Stimulated activated CD4-positive, alpha-beta T cell treated with anti-CD3 and anti-CD28 coated beads, Interleukin-15, amount 100 ng/mL, for 1 hour (primary cell): ENCODE data around the gene ATP8B3.

ENCODE experiments used
- DNase-seq, 2 donors: peaks; one replicate each; pipeline ENCODE4 v3.0.0-alpha.2; 2020; ENCODE audit warnings: low read depth in 1 of 2, low spot score in 1 of 2

Gene ATP8B3

GRCh38 chr19:1816530-1817298 is 4.6 kb upstream of the ATP8B3 start:
- no peak for DNase-seq

- DNase-seq = no peak
Observed at GRCh38 chr19:1815605-1816529, 3.8 kb upstream of the ATP8B3 start.

DNA sequence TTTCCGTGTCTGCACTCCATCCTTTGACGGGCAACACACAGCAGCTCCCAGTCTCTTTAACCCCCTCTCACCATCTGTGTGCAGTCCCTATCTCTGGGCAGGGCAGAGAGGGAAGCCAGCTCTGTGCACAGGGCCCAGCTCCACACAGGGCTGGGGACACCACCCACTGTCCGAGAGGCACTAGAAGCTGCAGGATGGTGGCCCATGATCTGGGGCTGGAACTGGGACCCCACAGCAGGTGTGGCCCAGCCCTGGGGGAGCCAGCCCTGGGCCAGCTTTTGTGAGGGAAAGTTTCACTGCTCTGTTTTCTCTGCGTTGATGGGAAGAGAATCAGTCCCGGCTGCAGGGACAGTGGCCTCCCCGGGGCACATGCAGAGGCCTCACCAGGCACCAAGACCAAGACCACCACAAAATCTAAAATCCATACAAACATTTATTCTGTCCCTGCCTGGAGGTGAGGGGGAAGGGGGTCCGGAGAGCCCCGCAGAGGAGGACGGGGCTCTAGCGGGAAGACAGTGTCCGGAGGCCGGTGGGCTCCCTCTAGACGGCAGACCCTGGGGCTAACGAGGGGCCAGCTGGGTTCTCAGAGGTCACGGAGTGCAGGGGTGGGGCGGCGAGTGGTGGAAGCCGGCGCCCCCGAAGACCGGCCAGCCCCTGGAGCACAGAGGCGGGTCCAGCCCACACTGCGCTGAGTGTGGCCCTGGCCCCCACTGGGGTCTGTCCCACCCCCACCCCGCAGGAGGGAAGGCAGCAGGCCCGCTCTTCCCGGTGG is 2.9 kb upstream of the ATP8B3 start:
- DNase-seq = no peak

GRCh38 chr19:1814391-1814790 is 2.3 kb upstream of the ATP8B3 start:
- DNase-seq = no peak

DNA sequence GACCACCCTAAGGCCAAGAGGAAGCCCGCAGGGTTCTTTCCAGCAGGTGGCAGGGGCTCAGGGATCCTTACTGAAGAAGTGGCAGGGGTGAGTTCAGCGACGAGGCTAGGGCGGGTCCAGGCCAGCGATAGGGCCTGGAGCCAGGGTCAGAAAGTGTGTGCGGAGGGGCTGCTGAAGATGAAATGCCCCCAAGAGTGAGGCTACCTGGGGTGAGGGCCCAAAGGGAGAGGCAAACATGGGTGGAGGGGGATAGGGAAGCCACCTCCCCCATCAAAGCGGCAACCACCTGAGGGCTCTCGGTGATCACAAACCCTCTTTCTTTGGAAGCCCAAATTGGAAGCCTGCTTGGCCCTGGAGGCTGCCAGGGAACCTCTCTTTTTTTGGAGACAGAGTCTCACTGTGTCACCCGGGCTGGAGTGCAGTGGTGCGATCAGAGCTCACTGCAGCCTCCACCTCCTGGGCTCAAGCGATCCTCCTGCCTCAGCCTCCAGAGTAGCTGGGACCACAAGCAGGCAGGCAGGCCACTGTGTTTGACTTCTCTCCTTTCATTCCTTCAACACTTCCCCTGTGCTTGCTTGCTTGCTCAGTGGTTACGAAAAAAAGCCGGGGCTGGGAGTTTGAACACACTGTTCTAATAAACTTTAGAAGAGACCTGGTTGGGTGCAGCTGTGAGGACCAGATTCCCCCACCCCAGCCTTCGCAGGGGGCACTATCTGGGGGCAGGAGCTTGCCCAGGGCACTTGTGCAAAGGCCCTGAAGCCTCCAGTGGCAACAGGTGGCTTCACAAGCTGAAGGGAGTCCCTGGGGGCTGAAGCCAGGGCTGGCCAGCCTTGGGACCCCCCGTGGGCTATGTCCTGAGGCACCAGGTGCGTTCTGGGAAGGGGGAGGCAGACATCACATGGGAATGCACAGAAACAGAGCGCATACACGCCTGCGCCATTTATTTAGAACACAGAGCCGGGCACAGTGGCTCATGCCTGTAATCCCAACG is 1.4 kb upstream of the ATP8B3 start:
- DNase-seq = no peak

- DNase-seq = peak; percentile 59 to 62
Observed at GRCh38 chr19:1812426-1813191, 533 bp upstream of the ATP8B3 start.

DNA sequence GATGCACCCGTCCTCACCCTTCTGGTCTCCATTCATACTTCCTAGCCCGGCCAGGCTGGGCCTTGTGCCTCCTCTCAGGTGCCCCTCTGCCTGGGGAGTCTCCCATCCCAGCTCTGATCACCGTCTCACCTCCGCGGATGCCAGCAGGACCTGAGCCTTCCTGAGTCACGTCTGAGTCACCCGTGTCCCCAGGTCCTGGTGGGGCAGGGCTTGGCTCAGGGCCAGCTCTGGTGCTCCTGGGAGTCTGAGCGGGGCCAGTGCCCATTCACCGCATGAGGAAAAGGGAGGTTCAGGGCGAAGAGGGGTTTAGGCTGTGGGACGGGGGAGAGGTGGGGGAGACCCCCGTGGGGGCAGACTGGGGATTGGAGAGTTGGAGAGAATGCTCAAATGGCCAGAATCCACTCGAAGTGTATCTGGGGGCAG is 593 bp downstream of the ATP8B3 start:
- DNase-seq = peak; percentile 13 to 37

- DNase-seq = no peak
Observed at GRCh38 chr19:1810439-1811160, 1.5 kb downstream of the ATP8B3 start.

DNA sequence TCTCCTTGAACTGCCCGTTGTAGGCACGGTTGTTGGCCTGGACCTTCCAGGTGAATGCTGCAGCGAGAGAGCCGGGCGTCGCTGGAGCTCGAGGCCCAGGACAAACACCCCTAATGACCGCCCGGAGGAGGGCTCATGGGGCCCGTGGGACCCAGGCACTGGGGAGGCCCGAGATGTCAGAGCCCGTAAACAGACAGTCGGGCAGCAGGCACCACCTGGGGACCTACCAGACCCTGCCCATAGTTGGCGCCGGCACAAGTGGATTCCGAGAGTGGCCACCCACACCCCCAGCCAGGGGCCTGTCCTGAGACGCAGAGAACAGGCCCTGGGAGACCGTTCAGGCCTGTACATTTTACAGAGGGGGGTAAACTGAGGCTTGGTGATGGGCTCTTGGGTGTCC is 2.4 kb downstream of the ATP8B3 start:
- no peak for DNase-seq

GRCh38 chr19:1808395-1808731 is 3.7 kb downstream of the ATP8B3 start:
- no peak for DNase-seq

DNA sequence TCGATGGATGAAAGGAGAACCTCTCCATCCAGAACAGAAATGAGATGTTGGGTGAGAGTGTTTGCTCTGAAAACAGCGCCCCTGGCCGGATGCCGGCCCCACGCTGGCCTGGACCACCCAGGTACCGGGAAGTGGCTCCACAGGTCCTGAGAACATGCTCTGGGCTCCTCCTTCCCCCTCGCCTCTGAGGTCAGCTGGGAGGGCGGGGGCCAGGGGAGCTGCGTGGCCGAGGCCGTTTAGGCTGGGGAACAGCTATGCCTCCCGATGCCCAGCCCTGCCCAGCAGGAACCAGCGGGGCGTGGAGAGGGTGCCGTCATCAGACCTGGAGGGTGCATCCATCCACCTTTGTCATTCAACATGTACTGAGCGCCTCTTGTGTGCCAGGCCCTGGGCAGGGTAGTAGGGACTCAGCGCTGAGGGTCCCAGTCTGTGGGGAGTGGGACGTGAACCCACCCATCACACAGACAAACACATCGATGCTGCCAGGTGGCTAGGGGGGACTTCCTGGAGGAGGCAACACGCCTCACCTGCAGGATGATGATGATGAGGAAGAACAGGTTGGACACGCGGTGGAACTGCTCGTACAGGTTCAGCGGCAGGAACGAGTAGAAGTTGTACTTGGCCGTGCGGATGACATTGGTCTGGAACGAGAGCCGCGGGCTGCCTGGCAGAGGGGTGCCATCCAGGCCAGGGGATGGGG is 4.2 kb downstream of the ATP8B3 start:
- DNase-seq = no peak

DNA sequence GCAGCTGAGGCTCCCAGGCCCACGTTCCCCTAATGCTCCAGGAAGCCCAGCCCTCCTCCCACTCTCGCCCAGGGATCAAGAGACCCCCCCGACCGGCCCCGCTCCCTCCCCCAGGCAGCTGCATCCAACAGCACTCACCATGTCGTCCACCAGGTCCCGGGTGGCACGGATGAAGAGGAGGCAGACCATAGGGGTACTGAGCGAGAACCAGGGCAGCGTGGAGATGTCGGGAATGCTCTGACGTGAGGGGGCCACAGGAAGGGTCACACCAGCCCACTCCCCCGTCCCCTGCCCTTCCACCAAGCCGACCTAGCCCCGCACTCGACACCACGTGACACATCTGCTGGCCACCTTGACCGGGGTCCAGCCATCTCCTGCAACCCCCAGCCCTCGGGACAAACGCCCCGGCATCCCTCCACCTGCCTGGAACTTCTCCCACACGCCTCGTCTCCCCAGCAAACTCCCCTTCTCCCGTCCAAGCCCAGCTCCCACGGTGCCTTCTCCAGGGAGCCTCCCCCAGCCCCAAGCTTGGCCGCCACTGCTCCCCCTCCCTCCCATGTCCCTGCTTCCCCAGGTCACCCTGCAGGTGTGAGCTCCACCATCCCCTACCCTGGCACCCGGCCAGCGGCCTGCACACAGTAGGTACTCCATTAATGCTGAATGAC is 4.9 kb downstream of the ATP8B3 start:
- DNase-seq = no peak

DNA sequence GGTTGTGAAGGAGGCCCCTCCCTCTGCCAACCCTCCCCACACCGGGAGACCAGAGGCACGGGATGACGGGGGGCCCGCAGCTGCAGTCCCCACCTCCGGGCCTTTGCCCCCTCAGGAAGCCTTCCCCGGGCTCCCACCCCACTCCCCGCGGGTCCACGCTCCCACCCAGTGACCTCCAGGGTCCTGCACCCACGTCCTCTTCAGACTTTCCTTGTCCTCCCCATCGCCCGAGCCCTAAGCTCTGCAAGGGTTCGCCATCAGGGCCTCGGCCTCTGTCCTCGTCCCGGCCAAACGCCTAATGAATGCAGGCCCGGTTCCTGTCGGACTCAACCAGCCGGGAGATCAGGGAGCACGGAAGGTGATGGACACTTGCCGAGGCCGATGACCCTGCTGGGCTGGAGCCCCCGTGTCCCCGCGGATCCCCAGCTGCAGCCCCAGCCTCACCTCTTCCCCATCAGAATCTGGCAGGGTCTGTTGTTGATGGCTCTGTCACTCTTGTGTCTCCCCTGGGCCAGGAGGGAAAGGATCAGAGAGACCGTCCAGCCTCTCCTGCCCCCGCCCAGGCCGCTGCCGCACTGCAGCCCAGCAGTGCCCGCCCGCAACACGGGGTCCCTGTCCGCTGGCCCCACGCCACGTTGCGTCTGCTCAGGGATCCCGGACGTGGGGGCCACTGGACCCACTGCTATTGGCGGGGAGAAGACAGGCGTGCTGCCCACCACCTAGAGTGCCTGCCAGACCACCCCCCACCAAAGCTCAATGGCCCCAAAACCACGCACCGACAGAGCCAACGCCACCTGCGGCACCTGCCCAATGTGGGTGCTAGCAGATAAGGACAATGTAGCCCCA is 5.7 kb downstream of the ATP8B3 start:
- DNase-seq = no peak

- DNase-seq = no peak
Observed at GRCh38 chr19:1805401-1806183, 6.5 kb downstream of the ATP8B3 start.

DNA sequence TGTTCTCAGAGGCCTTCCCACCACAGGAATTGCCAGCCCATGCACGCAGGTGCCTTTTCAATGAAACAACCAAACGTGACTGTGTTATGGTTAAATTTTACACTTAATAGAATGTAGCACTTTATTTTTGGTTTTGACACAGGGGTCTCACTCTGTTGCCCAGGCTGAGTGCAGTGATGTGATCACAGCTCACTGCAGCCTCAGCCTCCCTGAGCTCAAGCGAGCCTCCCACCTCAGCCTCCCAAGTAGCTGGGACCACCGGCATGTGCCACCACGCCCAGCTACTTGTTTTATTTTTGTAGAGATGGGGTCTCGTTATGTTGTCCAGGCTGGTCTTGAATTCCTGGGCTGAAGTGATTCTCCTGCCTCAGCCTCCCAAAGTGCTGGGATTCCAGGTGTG is 7.2 kb downstream of the ATP8B3 start:
- no peak for DNase-seq

DNA sequence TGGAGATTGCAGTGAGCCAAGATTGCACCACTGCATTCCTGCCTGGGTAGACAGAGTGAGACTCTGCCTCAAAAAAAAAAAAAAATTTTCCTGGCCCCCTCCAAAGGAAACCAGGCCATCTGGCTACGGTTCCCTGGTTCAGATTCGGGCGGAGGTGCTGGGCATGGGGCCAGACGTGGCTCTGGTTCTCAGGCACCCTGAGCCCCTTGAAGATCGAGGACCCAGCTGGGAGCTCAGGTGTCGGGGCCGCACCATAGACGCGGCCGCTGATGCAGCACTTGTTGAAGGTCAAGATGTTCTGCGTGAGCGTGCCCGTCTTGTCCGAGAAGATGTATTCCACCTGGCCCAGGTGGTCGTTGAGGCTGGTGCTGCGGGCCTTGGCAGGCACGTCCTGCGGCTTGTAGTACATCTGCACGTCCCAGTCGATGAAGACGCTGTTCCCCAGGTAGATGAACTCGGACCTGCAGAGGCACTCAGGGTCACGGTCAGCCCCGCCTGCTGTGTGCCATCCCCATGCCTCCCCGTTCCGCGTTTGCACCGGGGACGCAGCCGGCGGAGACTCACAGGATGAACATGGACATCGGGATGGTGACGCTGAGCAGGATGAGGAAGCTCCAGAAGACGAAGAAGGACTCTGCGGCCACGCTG is 12.3 kb downstream of the ATP8B3 start:
- no peak for DNase-seq
